VCaP (cell line): ENCODE results near the gene MYO16.

Experiments used
- H3K27ac ChIP-seq: fragments of 450-650 bp; 2 replicates; pipeline ENCODE4 v1.5.1; 2017
- TF ChIP-seq, protein P1 (sequence below): fragments of 450-650 bp; conservative IDR thresholded peaks from 2 replicates; pipeline ENCODE4 v1.5.1; 2017; ENCODE audit warnings: mild to moderate bottlenecking, moderate library complexity

MYO16 gene

DNA sequence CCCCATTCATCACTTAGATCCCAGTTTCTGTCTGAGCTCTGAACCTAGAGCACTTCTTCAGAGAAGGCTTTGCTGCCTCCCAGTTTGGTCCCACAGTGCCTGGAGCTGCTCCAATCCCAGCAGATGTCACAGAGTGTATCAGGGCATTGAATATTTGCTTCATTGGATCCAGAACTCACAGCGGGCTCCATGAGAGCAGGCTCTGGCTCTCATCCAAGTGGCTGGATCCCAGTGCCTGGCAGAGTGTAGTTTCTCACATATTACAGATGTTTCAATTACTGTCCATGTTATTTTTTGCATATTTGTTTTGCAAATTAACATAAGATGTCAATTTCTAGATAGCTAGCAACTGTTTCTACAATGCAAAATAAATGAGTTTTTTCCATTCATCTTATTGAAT lies 50.6 kb downstream of the MYO16 start:
- H3K27ac ChIP-seq, result no peak overlapping the region
- TF ChIP-seq, protein P1, sequence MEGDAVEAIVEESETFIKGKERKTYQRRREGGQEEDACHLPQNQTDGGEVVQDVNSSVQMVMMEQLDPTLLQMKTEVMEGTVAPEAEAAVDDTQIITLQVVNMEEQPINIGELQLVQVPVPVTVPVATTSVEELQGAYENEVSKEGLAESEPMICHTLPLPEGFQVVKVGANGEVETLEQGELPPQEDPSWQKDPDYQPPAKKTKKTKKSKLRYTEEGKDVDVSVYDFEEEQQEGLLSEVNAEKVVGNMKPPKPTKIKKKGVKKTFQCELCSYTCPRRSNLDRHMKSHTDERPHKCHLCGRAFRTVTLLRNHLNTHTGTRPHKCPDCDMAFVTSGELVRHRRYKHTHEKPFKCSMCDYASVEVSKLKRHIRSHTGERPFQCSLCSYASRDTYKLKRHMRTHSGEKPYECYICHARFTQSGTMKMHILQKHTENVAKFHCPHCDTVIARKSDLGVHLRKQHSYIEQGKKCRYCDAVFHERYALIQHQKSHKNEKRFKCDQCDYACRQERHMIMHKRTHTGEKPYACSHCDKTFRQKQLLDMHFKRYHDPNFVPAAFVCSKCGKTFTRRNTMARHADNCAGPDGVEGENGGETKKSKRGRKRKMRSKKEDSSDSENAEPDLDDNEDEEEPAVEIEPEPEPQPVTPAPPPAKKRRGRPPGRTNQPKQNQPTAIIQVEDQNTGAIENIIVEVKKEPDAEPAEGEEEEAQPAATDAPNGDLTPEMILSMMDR, result no peak

DNA sequence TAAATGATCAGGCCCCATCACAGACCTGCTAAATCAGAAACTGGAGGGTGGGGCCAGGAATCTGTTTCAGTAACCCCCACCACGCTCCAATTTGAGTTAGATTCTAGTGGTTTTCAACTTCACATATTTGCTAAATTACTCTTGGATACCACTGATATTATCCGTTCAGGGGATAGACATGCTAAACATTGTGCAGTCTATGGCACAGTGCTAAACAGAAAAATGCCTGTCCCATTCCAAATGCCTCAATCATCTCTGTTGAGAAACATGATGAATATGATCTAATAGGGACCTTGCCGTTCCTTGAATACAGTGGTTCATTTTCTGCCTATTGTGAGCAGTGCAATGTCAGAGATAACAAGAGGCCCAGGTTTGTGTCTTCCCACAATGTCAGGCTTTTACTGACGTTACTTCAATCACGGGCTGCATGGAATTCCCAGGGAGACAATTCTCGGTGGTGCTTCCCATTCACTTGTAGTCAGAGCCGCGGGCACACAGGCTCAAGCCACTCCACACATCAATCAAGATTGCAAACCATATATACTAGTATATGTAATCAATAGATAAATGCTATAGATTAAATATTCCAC lies 52.7 kb downstream of the MYO16 start:
- TF ChIP-seq, protein P1, result no peak

DNA sequence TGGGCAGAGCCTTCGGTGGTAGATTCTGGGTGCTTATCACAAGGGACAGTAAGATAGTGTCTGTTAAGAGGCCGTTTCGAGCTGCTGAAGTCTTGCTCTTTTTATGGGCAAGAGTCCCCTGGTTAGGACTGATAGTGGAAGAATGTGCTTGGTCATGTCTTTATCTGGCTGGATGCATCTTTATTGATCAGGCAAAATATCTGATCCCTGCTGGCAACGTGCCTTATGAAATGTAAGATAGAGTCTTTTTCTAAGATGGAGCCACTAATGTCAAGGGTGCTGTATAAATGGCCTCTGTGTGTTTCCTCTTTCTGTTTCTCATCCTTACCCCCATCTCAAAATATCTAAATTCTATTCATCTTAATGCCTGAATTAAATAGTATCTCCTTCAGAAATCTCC lies 53.3 kb downstream of the MYO16 start:
- TF ChIP-seq, protein P1, result no peak
- H3K27ac ChIP-seq, result no peak overlapping the region

More for the DNA sequence above, 52.7 kb downstream of the MYO16 start:
- H3K27ac ChIP-seq, result no peak overlapping the region

DNA sequence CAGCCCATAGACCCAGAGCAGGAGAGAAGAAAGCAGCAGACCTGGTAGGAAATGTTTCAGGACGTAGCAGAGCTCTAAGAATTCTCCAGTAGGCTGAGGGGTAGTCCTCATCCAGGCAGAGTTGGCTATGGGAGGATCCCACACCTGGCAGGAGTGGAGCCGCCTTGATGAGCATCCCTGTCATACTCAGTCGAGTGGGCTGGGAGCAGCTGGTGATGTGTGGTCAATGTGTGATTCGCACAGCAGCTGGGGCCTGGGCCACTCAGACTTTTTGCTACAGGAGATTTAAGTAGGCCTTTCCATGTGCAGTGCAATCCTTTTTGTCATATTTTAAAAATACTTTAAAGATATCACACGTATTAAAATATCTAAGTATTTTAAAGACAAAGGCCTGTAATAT lies 56.6 kb downstream of the MYO16 start:
- TF ChIP-seq, protein P1, result no peak
- H3K27ac ChIP-seq, result no peak overlapping the region

DNA sequence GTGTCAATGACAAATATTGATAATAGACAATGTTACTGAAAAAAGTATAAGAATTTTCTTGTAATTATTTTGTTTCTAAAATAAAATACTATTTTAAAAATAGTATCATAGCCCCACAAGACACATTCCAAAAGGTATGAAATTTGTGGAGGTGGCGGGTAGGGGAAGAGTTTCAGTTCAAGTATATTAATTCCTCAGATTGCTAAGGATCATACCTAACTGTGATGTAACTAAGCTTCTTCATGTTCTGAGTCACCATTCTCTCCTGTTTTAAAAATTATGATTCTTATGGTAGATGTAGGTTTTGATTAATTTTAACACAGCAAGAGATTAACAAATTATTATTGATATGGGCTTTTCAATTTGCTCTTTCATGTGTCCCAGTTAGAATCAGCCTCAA lies 61.3 kb downstream of the MYO16 start:
- no peak overlapping the region for H3K27ac ChIP-seq
- TF ChIP-seq, protein P1, result no peak

DNA sequence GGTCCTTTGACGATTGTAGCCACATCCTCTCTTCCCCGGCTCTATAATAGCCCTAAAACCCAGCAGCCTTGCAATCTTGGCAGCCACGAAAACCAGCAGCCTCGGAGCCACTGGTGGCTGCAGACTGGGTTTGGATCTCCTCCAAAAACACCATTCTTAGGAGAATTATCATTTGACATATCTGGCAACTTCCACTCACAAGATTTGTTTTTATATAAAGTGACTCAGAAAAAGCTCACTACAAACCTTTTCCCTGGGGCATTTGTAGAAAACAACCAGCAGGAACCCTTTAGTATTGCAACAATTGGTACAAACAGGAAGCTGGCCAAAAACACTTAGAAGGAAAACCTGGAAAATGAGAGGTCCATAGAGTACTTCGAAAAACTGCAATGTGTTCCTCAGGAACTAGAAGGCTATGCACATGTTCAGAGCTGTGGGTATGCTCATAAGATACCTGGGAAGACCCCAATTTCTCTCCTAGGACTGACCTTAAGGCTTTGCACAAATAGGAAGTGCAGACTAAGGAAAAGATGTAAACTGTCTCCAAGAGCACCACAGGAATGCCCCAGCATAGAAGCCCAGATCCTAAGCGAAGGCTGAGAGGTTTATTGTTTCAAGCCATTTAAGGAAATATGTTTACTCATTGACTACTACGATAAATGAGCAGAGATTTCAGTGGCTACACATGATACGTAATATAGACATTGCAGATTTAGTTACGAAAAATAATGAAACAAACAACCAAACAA lies 71.2 kb downstream of the MYO16 start:
- no peak overlapping the region for H3K27ac ChIP-seq
- TF ChIP-seq, protein P1, result no peak

- TF ChIP-seq, protein P1, result no peak
- H3K27ac ChIP-seq, result no peak overlapping the region
These were observed 72.8 kb downstream of the MYO16 start for GRCh38 chr13:108702171-108702570.
